T-cell (primary cell): ENCODE data around the gene URB1. TPM values are rescaled to one million over a fixed set of nuclear protein-coding genes. Genes with fewer than 3 reads are reported as not detected.

Experiments used
- ATAC-seq, 4 experiments: fragments of 200-7000 bp in 3 of 4; fragments of 150-1000 bp in 1 of 4; cut with Tn5 transposase; replicated peaks in 1 of 4; 1 replicate in 3 of 4; 2 replicates in 1 of 4; pipeline ENCODE4 v1.10.0; 2021; ENCODE audit warnings: moderate library complexity in 3 of 4, mild to moderate bottlenecking in 2 of 4, moderate number of reproducible peaks in 1 of 4
- CTCF ChIA-PET, 2 donors: fragments of 300-600 bp; sonication (Branson Sonifier 250); formaldehyde crosslinking; loops; one replicate each; lab custom pipeline; 2022; ENCODE audit warnings: antibody characterized with exemption in 2 of 2; lab: Charles Lee
- POLR2A ChIA-PET, 2 donors: fragments of 300-600 bp; sonication (Branson Sonifier 250); formaldehyde crosslinking; loops; one replicate each; lab custom pipeline; 2022; ENCODE audit warnings: antibody characterized with exemption in 2 of 2; lab: Charles Lee
- DNase-seq, 35 experiments: peaks; one replicate each; pipeline versions ENCODE4 v3.0.0 to v3.0.0-alpha.2; 2013 to 2023
- H3K27ac ChIP-seq: one replicate; pipeline ENCODE4 v1.5.1; 2013; ENCODE audit warnings: low read length
- H3K27me3 ChIP-seq, 2 experiments: replicated peaks in 1 of 2; 1 replicate in 1 of 2; 2 replicates in 1 of 2; pipeline versions ENCODE4 v1.6.1 to v1.7.0; 2013; ENCODE audit warnings: low read length in 1 of 2, mixed read lengths in 1 of 2; ENCODE audit not compliant: control insufficient read depth in 2 of 2, insufficient read depth in 2 of 2; ENCODE audit errors: extremely low read depth in 1 of 2
- H3K36me3 ChIP-seq, 2 donors: 1 replicate in 1 of 2; 2 replicates in 1 of 2; pipeline versions ENCODE4 v1.6.1 to v1.7.0; 2013; ENCODE audit warnings: low read length in 1 of 2; ENCODE audit not compliant: control insufficient read depth in 2 of 2, insufficient read depth in 1 of 2; ENCODE audit errors: extremely low read depth in 1 of 2
- H3K4me1 ChIP-seq, 2 experiments: 1 replicate in 1 of 2; 2 replicates in 1 of 2; pipeline versions ENCODE4 v1.6.1 to v1.7.0; 2013; ENCODE audit warnings: low read length in 2 of 2, mixed read lengths in 1 of 2; ENCODE audit not compliant: insufficient read depth in 2 of 2, control insufficient read depth in 1 of 2; ENCODE audit errors: extremely low read depth in 1 of 2
- H3K4me3 ChIP-seq, 2 donors: 1 replicate in 1 of 2; 2 replicates in 1 of 2; pipeline versions ENCODE4 v1.5.1 to v1.7.0; 2013; ENCODE audit warnings: mild to moderate bottlenecking in 2 of 2, low read length in 1 of 2, moderate library complexity in 1 of 2; ENCODE audit not compliant: control insufficient read depth in 1 of 2; ENCODE audit errors: extremely low read depth in 1 of 2
- H3K9me3 ChIP-seq: 2 replicates; pipeline ENCODE4 v1.7.0; 2013
- H3K27ac Mint-ChIP-seq, 2 donors: one replicate each; pipeline ENCODE4 v1.8.0; 2020 to 2021; ENCODE audit warnings: mild to moderate bottlenecking in 2 of 2, mixed read lengths in 2 of 2
- H3K27me3 Mint-ChIP-seq, 2 donors: one replicate each; pipeline ENCODE4 v1.8.0; 2021 to 2022; ENCODE audit warnings: mixed read lengths in 2 of 2
- H3K36me3 Mint-ChIP-seq: one replicate; pipeline ENCODE4 v1.8.0; 2021; ENCODE audit warnings: mixed read lengths
- H3K4me1 Mint-ChIP-seq, 3 donors: one replicate each; pipeline ENCODE4 v1.8.0; 2020 to 2022; ENCODE audit warnings: mixed read lengths in 3 of 3, mild to moderate bottlenecking in 1 of 3
- H3K4me3 Mint-ChIP-seq, 3 donors: one replicate each; pipeline ENCODE4 v1.8.0; 2020 to 2022; ENCODE audit warnings: mild to moderate bottlenecking in 3 of 3, mixed read lengths in 3 of 3, moderate library complexity in 3 of 3
- H3K9me3 Mint-ChIP-seq, 3 donors: one replicate each; pipeline ENCODE4 v1.8.0; 2020 to 2022; ENCODE audit warnings: mixed read lengths in 3 of 3
- WGBS: methylation state at CpG from one replicate; pipeline ENCODE4 v1.1.5; 2013; ENCODE audit warnings: missing lambda C conversion rate; ENCODE audit not compliant: insufficient coverage; 5-methylcytosine and 5-hydroxymethylcytosine counted together
- total RNA-seq, 35 experiments: library from RNA in 6 of 35; stranded (reverse) in 6 of 35; fragments of 120-200 nt in 1 of 35; gene quantifications; one replicate each; pipeline versions ENCODE4 v1.2.1 to v1.2.4 and lab custom pipeline; 2013 to 2026

URB1 gene
- total RNA-seq, 5 donors from 2014 or later (not counting 1 experiment from before 2014, with no cell fraction given), result 13.4 to 20.2 (median 18.9) TPM

GRCh38 chr21:32347351-32347750, 45.5 kb downstream of the URB1 start:
- 97% methylated on average over 12 of the region's 12 CpGs for WGBS
- Histone ChIP-seq H3K9me3 (no peaks in the 10 kb centered on the region), H3K27ac (no peak overlapping the region), H3K27me3 (no peaks in the 10 kb centered on the region), H3K4me1 (no peaks in the 10 kb centered on the region), H3K36me3 (peaks cover 25 to 94% of the 10 kb centered on the region in 2 donors), H3K4me3 (no peak overlapping the region)
- H3K36me3 Mint-ChIP-seq, result peaks cover 82% of the 10 kb centered on the region
- H3K9me3 Mint-ChIP-seq, result peaks cover 7 to 14% (median 10%) of the 10 kb centered on the region in 3 donors
- ChIA-PET CTCF (interaction anchor here in 1 of 2 donors (0.5 kb wide), 1 partner anchor 12 kb away, joined by 6 read pairs; no protein-coding TSS in a partner anchor), POLR2A (no interaction called here)
- H3K4me3 Mint-ChIP-seq, result no peak overlapping the region
- no peak overlapping the region for H3K27ac Mint-ChIP-seq
- H3K4me1 Mint-ChIP-seq, result no peaks in the 10 kb centered on the region
- DNase-seq (no peak), ATAC-seq (no peak)
- no peaks in the 10 kb centered on the region for H3K27me3 Mint-ChIP-seq

GRCh38 chr21:32346951-32347350, 45.9 kb downstream of the URB1 start:
- DNase-seq (no peak), ATAC-seq (no peak)
- no peaks in the 10 kb centered on the region for H3K4me1 Mint-ChIP-seq
- H3K36me3 Mint-ChIP-seq, result peaks cover 78% of the 10 kb centered on the region
- peaks cover 7 to 14% (median 10%) of the 10 kb centered on the region in 3 donors for H3K9me3 Mint-ChIP-seq
- no peaks in the 10 kb centered on the region for H3K4me1 ChIP-seq
- H3K27me3 ChIP-seq, result no peaks in the 10 kb centered on the region
- H3K9me3 ChIP-seq, result no peaks in the 10 kb centered on the region
- ChIA-PET POLR2A (interaction anchor here in 1 of 2 donors (0.6 kb wide), 1 partner anchor 17 kb away, joined by 3 read pairs; no protein-coding TSS in a partner anchor), CTCF (no interaction called here)
- no peak overlapping the region for H3K4me3 ChIP-seq
- H3K27me3 Mint-ChIP-seq, result no peaks in the 10 kb centered on the region
- WGBS, result 98% methylated on average over 14 of the region's 14 CpGs
- no peak overlapping the region for H3K27ac Mint-ChIP-seq
- H3K4me3 Mint-ChIP-seq, result no peak overlapping the region
- H3K36me3 ChIP-seq, result peaks cover 27 to 93% of the 10 kb centered on the region in 2 donors
- no peak overlapping the region for H3K27ac ChIP-seq

GRCh38 chr21:32340863-32341848, 51.7 kb downstream of the URB1 start:
- Histone ChIP-seq H3K9me3 (no peaks in the 10 kb centered on the region), H3K36me3 (peaks cover 31 to 90% of the 10 kb centered on the region in 2 donors), H3K4me3 (no peak overlapping the region), H3K27me3 (no peaks in the 10 kb centered on the region), H3K4me1 (no peaks in the 10 kb centered on the region), H3K27ac (no peak overlapping the region)
- peaks cover 7 to 14% (median 10%) of the 10 kb centered on the region in 3 donors for H3K9me3 Mint-ChIP-seq
- H3K4me1 Mint-ChIP-seq, result no peaks in the 10 kb centered on the region
- H3K27ac Mint-ChIP-seq, result no peak overlapping the region
- POLR2A ChIA-PET, result no interaction called here
- ATAC-seq, result no peak
- WGBS, result 100% methylated on average over 3 of the region's 12 CpGs
- no peaks in the 10 kb centered on the region for H3K27me3 Mint-ChIP-seq
- no peak for DNase-seq
- CTCF ChIA-PET, result no interaction called here
- no peak overlapping the region for H3K4me3 Mint-ChIP-seq
- peaks cover 76% of the 10 kb centered on the region for H3K36me3 Mint-ChIP-seq

- Mint-ChIP-seq H3K36me3 (peaks cover 78% of the 10 kb centered on the region), H3K9me3 (no peaks in the 10 kb centered on the region), H3K27ac (no peak overlapping the region), H3K27me3 (no peaks in the 10 kb centered on the region), H3K4me3 (no peak overlapping the region), H3K4me1 (no peaks in the 10 kb centered on the region)
- H3K9me3 ChIP-seq, result no peaks in the 10 kb centered on the region
- no peak overlapping the region for H3K4me3 ChIP-seq
- no peaks in the 10 kb centered on the region for H3K4me1 ChIP-seq
- CTCF ChIA-PET, result no interaction called here
- POLR2A ChIA-PET, result no interaction called here
- no peak overlapping the region for H3K27ac ChIP-seq
- DNase-seq, result no peak
- H3K36me3 ChIP-seq, result peaks cover 26 to 85% of the 10 kb centered on the region in 2 donors
- no peaks in the 10 kb centered on the region for H3K27me3 ChIP-seq
- 95% methylated on average over 16 of the region's 23 CpGs for WGBS
- no peak for ATAC-seq
Observed at GRCh38 chr21:32338209-32338921, 54.4 kb downstream of the URB1 start.

GRCh38 chr21:32337206-32337605, 55.6 kb downstream of the URB1 start:
- H3K9me3 ChIP-seq, result no peaks in the 10 kb centered on the region
- H3K27me3 Mint-ChIP-seq, result no peaks in the 10 kb centered on the region
- H3K27me3 ChIP-seq, result no peaks in the 10 kb centered on the region
- H3K4me3 Mint-ChIP-seq, result no peak overlapping the region
- no peak overlapping the region for H3K27ac Mint-ChIP-seq
- H3K4me1 ChIP-seq, result no peaks in the 10 kb centered on the region
- H3K4me3 ChIP-seq, result no peak overlapping the region
- peaks cover 22 to 82% of the 10 kb centered on the region in 2 donors for H3K36me3 ChIP-seq
- CTCF ChIA-PET, result no interaction called here
- DNase-seq (no peak), ATAC-seq (no peak)
- no peaks in the 10 kb centered on the region for H3K9me3 Mint-ChIP-seq
- H3K36me3 Mint-ChIP-seq, result peaks cover 81% of the 10 kb centered on the region
- no peak overlapping the region for H3K27ac ChIP-seq
- H3K4me1 Mint-ChIP-seq, result no peaks in the 10 kb centered on the region
- 91% methylated on average over 5 of the region's 8 CpGs for WGBS
- POLR2A ChIA-PET, result no interaction called here

- peaks cover 85% of the 10 kb centered on the region for H3K36me3 Mint-ChIP-seq
- DNase-seq, result no peak
- H3K27ac Mint-ChIP-seq, result no peak overlapping the region
- H3K27ac ChIP-seq, result no peak overlapping the region
- H3K4me1 ChIP-seq, result no peaks in the 10 kb centered on the region
- no peaks in the 10 kb centered on the region for H3K4me1 Mint-ChIP-seq
- H3K9me3 ChIP-seq, result no peaks in the 10 kb centered on the region
- H3K27me3 Mint-ChIP-seq, result no peaks in the 10 kb centered on the region
- CTCF ChIA-PET, result no interaction called here
- H3K4me3 Mint-ChIP-seq, result no peak overlapping the region
- no peak overlapping the region for H3K4me3 ChIP-seq
- 100% methylated on average over 1 of the region's 1 CpG for WGBS
- no peaks in the 10 kb centered on the region for H3K9me3 Mint-ChIP-seq
- H3K27me3 ChIP-seq, result no peaks in the 10 kb centered on the region
- no peak for ATAC-seq
- POLR2A ChIA-PET, result no interaction called here
- peaks cover 26 to 81% of the 10 kb centered on the region in 2 donors for H3K36me3 ChIP-seq
Observed at GRCh38 chr21:32336711-32337110, 56.1 kb downstream of the URB1 start.
